GM12864 (cell line): Measurements from ENCODE around the gene CADM4.

Experiments
- DNase-seq: peaks from one replicate; pipeline ENCODE4 v3.0.0-alpha.2; 2011; ENCODE audit warnings: low read depth
- H3K4me3 ChIP-seq: 2 replicates; pipeline ENCODE4 v1.5.1; 2011; ENCODE audit warnings: mild to moderate bottlenecking, low read depth, low read length, control low read depth
- TF ChIP-seq, protein P1 (sequence below): IDR thresholded peaks from 2 replicates; pipeline ENCODE4 v1.5.1; 2011; ENCODE audit warnings: low read depth, mild to moderate bottlenecking, moderate library complexity, low read length, control low read depth, inconsistent platforms; ENCODE audit errors: missing control alignments

Gene CADM4

DNA sequence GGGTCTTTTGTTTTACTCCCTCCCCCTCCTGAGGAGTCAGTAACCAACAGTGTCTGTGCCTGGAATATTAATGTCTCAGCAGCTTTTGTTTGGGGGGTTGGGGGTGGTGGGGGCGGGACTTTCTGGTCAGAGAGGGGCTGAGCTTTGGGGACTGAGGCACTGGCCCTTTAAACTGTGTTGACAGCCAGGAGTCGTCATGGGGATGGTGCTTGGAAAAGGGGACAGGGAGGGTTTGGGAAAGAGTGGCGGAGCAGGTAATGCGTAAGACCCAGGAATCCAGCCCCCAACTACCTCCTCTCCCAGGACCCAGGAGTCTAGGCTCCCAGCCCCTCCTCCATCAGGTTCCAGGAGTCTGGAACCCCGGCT is 5.2 kb downstream of the CADM4 start:
- no peak overlapping the region for H3K4me3 ChIP-seq
- TF ChIP-seq, protein P1, sequence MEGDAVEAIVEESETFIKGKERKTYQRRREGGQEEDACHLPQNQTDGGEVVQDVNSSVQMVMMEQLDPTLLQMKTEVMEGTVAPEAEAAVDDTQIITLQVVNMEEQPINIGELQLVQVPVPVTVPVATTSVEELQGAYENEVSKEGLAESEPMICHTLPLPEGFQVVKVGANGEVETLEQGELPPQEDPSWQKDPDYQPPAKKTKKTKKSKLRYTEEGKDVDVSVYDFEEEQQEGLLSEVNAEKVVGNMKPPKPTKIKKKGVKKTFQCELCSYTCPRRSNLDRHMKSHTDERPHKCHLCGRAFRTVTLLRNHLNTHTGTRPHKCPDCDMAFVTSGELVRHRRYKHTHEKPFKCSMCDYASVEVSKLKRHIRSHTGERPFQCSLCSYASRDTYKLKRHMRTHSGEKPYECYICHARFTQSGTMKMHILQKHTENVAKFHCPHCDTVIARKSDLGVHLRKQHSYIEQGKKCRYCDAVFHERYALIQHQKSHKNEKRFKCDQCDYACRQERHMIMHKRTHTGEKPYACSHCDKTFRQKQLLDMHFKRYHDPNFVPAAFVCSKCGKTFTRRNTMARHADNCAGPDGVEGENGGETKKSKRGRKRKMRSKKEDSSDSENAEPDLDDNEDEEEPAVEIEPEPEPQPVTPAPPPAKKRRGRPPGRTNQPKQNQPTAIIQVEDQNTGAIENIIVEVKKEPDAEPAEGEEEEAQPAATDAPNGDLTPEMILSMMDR, result no peak
- DNase-seq, result no peak

DNA sequence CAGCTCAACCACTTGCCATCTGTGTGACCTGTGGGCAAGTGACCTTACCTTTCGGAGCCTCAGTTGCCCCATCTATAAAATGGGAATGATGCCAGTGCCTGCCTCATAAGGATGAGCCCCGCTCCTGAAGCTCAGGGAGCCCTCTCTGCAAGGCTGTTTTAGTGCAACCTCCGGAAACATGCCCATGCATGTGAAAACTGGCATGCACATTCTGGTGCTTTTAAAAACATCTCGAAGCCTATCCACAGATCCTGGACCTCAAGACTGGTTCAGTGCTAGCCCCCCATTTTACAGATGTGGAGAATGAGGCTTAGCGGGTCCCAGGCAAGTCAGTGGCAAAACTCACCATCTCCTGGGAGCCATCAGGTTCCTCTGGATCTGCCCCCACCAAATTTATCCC is 5.6 kb downstream of the CADM4 start:
- H3K4me3 ChIP-seq, result no peak overlapping the region
- TF ChIP-seq, protein P1, result no peak

DNA sequence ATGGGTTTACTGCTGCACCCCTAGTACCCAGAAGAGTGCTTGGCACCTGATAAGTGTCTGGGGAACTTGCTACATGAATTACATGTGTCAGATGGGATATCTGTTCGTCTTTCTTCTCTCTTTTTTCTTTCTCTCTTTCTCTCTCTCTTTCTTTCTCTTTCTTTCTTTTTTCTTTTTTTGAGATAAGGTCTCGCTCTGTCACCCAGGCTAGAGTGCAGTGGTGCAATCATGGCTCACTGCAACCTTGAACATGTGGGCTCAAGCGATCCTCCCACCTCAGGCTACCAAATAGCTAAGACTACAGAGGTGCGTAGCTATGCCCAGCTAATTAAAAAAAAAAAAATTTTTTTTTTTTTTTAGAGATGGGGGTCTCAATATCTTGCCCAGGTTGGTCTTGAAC is 6.1 kb downstream of the CADM4 start:
- no peak for DNase-seq
- TF ChIP-seq, protein P1, result no peak
- H3K4me3 ChIP-seq, result no peak overlapping the region

More for the DNA sequence above, 5.6 kb downstream of the CADM4 start:
- no peak for DNase-seq

DNA sequence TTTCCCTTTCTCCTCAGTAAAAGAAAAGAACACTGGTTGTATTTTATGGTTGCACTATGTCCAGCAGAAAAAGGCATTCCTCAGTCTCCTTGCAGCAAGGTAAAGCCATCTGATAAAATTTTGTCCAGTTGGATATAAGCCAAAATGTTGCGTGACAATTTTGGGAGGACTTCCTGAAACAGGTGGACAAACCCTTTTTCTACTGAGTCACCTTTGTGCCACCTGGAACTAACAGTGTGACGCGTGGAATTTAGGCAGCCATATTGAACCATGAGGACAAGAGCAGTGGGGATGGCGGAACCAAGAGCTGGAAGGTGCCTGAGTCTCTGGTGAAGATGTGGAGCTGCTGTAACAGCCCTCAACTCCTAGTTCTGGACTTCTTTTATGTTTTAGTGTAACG is 8.2 kb downstream of the CADM4 start:
- no peak for DNase-seq
- H3K4me3 ChIP-seq, result no peak overlapping the region
- TF ChIP-seq, protein P1, result no peak

DNA sequence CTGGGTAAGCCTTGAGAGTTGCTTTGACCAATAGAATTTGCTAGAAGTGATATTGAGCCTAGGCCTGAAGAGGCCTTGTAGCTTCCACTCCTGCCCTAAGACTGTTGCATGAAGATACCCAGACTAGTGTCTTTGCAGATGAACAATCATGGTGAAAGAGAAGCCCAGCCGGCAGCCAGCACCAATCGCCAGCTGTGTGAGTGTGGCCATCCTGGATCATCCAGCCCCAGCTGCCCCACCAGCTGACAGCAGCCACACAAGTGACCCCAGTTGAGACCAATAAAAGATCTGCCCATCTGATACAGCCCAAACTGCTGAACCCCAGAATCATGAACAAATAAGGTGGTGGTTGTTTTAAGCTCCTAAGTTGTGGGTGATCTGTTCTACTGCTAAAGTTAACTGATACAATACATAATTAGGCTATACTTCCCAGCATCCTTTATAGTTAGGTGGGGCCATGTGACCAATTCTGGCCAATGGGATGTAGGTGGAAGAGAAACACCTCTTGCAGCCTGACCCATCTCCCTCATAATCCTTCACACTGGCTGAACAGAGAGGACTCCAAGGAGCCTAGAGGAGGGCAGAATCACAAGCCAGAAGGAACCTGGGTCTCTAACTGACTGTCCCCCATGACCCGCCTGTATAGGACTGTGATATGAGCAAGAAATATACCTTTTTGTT is 10.9 kb downstream of the CADM4 start:
- no peak for DNase-seq
- TF ChIP-seq, protein P1, result no peak
- H3K4me3 ChIP-seq, result no peak overlapping the region

DNA sequence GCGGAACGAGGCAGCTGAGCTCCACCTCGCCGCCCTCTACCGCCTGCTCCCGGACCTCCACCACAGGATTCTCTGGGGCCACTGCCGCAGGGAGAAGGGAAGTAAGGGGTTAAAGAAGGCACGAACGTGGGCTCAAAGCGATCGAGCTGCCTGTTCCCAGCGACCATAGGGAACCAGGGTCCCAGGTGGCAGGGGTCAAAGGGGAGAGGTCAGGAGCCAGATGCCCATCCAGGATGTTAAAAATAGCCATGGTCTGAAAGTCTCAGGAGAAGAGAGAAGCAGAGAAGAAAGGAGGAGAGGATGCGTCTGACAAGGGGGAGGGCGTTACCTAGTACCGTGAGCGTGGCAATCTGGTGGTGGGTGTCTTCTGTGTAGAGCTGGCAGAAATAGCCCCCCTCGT is 12.8 kb downstream of the CADM4 start:
- DNase-seq, result no peak
- no peak overlapping the region for H3K4me3 ChIP-seq
- TF ChIP-seq, protein P1, result no peak

DNA sequence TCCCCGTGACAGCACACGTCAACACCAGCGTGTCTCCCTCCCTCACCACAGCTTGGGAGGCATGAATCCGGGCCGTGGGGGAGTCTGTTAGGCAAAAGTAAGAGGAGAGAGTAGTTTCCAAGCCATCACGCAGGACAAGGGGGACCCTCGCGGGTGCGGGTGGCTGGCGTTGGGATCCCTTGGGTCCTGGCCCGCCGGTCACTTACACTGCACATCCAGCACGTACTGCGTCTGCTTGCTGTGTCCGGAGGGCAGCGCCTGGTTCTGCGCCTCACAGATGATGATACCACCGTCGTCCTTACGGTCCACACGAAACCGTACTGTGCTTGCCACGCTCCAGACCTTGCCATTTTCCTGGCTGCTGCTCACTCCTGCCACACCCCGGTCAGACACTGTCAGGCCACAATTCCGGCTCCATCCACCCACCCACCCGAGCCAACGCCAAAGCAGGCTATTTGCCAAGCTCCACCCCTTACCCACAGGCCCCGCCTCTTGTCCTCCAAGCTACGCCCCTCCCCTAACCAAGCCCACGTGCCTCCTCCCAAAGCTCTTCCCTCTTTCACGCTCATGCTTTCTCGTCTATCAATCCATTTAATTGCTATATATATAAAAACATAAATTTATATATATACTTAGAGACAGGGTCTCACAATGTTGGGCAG is 13.6 kb downstream of the CADM4 start:
- TF ChIP-seq, protein P1, result no peak
- no peak overlapping the region for H3K4me3 ChIP-seq
- DNase-seq, result no peak
